ENCODE data around the gene BSPRY. TPM values are rescaled to one million over a fixed set of nuclear protein-coding genes. Genes with fewer than 3 reads are reported as not detected.

BSPRY gene
- total and polyA plus RNA-seq, 2 of the 13 experiments (the other 11 are each of a cell fraction or from before 2014, with no cell fraction given) = 0.09 to 0.26 TPM

GRCh38 chr9:113340011-113340699 lies 9.2 kb upstream of the BSPRY start, which contains the start of gene WDR31 (continued):
- TF ChIP-seq BCL3 (CRISPR knock-in tag; IDR thresholded peaks at IDR 0.05) (no peak), NR0B2 (CRISPR knock-in tag; IDR thresholded peaks at IDR 0.05) (peak; percentile 49; the same call in 1 of the 2 replicates), KMT2A (CRISPR knock-in tag; IDR thresholded peaks at IDR 0.05) (peak; percentile 97), TBX2 (CRISPR knock-in tag; IDR thresholded peaks at IDR 0.05; ENCODE audit: borderline replicate concordance) (peak; percentile 92), CTCF (CRISPR knock-in tag; IDR thresholded peaks at IDR 0.05) (peak; percentile 43; the same call in 1 of the 2 replicates), HHEX (CRISPR knock-in tag; IDR thresholded peaks at IDR 0.05) (no peak), ATF5 (CRISPR knock-in tag; IDR thresholded peaks at IDR 0.05; ENCODE audit: low read depth) (0 out of 2 replicates have a peak, but pooled peaks have one; percentile 42), ZNF562 (CRISPR knock-in tag; IDR thresholded peaks at IDR 0.05; ENCODE audit: borderline replicate concordance) (no peak), ERF (CRISPR knock-in tag; IDR thresholded peaks at IDR 0.05) (peak; percentile 94), ZNF782 (CRISPR knock-in tag; IDR thresholded peaks at IDR 0.05; ENCODE audit: borderline replicate concordance) (peak; percentile 68; the same call in 1 of the 2 replicates), RCOR2 (CRISPR knock-in tag; IDR thresholded peaks at IDR 0.05) (0 out of 2 replicates have a peak, but pooled peaks have one; percentile 35), CC2D1A (CRISPR knock-in tag; IDR thresholded peaks at IDR 0.05) (no peak), MYNN (CRISPR knock-in tag; IDR thresholded peaks at IDR 0.05; ENCODE audit: low read depth) (0 out of 2 replicates have a peak, but pooled peaks have one; percentile 51), ATRX (CRISPR knock-in tag; IDR thresholded peaks at IDR 0.05; ENCODE audit: borderline replicate concordance) (no peak), ZKSCAN8 (CRISPR knock-in tag; IDR thresholded peaks at IDR 0.05; ENCODE audit: borderline replicate concordance) (peak; percentile 84; the same call in 1 of the 2 replicates), ZBTB25 (CRISPR knock-in tag; IDR thresholded peaks at IDR 0.05) (peak; percentile 84), PAXIP1 (CRISPR knock-in tag; conservative IDR thresholded peaks at IDR 0.05) (peak; percentile 72)
